ENCODE measurements around the gene ST8SIA5. TPM values are rescaled to one million over a fixed set of nuclear protein-coding genes. Genes with fewer than 3 reads are reported as not detected.

ST8SIA5 gene
- total RNA-seq, 1 donor from 2014 or later: not detected

DNA sequence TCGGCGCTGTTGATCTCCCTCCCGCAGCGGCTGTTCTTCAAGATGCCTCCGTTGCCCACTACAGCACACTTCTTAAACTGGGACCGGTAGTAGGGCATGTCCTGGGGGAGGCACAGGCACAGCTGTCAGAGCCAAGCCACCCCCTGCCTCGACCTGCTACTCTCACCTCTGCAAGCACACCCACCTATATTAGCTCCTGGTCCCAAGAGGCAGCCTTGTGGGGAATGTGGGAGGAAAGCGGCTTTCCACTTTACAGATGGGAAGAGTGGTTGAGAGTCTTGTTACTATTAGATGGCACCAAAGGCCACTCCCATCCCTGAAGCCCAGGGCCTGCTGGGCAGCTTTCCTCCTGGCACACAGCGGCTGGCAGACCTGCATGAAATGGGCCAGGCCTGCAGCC is 70.7 kb downstream of the ST8SIA5 start:
- intact Hi-C loops (cut with micrococcal nuclease): no loop called here
- no peak for DNase-seq
- Mint-ChIP-seq H3K36me3 (ENCODE audit: low read depth) (no peaks in the 10 kb centered on the region), H3K27me3 (no peaks in the 10 kb centered on the region), H3K27ac (no peak overlapping the region), H3K4me3 (no peak overlapping the region), H3K4me1 (no peaks in the 10 kb centered on the region), H3K9me3 (no peaks in the 10 kb centered on the region)

DNA sequence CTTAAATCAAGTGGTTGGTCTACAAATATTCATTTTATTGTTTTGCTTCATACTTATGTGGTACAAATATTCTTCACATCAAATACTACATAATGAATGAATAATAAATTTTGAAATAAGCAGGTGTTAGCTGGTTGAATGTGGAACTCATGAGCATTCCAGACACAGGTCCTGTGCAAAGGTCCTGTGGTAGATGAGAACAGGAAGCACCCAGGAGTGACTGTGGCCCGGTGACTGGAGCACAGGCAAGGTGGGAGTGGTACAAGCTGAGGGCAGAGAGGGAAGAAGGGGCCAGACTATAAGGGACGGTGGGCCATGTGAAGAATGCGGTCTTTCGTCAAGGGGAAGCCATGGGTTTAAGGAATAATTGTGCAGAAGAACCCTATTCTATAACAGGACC is 73.6 kb downstream of the ST8SIA5 start:
- intact Hi-C loops (cut with micrococcal nuclease): no loop called here
- Mint-ChIP-seq H3K4me1 (no peaks in the 10 kb centered on the region), H3K27me3 (no peaks in the 10 kb centered on the region), H3K9me3 (no peaks in the 10 kb centered on the region), H3K36me3 (ENCODE audit: low read depth) (no peaks in the 10 kb centered on the region), H3K27ac (no peak overlapping the region), H3K4me3 (no peak overlapping the region)
- no peak for DNase-seq

DNA sequence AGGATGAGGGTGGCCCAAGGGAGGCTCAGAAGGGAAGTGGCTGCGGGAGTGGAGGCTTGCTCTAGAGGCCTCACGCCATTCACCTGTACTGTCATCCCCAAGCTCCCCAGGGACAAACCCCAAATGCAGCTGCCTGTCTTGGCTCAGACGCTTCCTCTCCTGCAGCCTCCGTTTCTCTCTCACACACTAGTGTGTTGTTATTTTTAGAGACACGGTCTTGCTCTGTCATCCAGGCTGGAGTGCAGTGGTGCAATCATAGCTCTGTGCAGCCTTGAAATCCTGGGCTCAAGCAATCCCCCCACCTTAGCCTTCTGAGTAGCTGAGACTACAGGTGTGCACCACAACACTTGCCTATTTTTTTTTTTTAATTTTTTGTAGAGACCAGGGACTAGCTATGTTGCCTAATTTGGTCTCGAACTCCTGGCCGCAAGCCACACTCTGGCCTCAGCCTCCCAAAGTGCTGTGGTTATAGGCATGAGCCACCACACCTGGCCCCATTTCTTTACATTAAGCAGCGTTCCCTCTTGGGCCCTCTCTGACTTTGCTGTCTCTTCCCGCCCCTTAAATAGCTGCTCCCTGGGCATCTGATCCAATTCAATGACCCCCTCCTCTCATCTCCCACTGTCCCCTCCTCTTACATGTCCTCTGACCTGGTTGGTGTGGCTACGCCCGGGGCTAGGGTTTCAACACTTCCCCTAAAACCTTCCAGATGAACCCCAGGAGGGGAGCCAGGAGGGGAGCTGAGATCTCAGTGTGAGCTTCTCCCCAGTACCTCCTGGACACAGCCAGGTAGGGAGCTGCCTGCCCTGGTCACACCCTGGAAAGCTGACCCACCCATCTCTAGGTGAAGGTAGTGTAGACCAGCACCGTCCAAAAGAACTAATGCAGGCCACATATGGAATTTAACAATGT is 75.8 kb downstream of the ST8SIA5 start:
- H3K27ac Mint-ChIP-seq: no peak overlapping the region
- no peaks in the 10 kb centered on the region for H3K4me1 Mint-ChIP-seq
- H3K36me3 Mint-ChIP-seq (ENCODE audit: low read depth): no peaks in the 10 kb centered on the region
- intact Hi-C loops (cut with micrococcal nuclease): no loop called here
- DNase-seq: no peak
- H3K27me3 Mint-ChIP-seq: peaks cover 2% of the 10 kb centered on the region
- H3K4me3 Mint-ChIP-seq: no peak overlapping the region
- no peaks in the 10 kb centered on the region for H3K9me3 Mint-ChIP-seq

DNA sequence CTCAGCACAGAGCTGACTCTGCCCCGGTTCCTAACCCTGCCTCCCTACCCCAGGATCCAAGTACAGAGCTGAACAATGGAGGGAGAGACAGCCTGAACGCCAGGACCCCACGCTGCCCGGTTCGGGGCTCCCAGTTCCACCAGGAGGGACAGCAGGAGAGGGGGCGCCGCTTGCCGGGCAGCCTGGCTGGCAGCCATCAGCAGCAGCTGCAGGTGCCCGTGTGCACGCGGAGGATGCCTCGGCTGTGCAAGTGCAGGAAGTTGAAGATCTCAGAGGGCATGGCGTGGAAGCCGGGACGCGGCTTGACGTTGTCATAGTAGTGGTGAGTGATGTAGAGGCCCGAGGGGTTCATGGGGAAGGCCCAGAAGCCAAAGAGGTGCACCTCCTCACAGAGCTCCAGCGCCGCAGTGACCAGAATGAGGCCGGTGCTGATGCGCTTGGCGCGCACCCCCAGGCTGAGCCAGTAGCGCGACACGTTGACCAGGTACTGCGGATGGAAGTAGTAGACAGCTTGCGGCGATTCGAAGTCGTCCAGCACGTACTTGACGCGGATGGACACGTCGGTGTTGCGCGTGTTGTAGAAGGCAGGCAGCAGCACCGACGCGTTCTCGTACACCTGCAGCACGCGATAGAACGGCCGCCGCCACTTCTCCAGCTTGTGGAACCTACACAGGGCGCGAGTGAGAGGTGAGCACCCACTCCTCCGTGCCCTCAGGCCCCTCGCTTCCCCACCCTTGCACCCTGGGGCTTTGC is 76.8 kb downstream of the ST8SIA5 start:
- Mint-ChIP-seq H3K4me3 (no peak overlapping the region), H3K4me1 (no peaks in the 10 kb centered on the region), H3K27me3 (peaks cover 6% of the 10 kb centered on the region), H3K27ac (no peak overlapping the region), H3K9me3 (no peaks in the 10 kb centered on the region), H3K36me3 (ENCODE audit: low read depth) (no peaks in the 10 kb centered on the region)
- intact Hi-C loops (cut with micrococcal nuclease): no loop called here
- DNase-seq: no peak

DNA sequence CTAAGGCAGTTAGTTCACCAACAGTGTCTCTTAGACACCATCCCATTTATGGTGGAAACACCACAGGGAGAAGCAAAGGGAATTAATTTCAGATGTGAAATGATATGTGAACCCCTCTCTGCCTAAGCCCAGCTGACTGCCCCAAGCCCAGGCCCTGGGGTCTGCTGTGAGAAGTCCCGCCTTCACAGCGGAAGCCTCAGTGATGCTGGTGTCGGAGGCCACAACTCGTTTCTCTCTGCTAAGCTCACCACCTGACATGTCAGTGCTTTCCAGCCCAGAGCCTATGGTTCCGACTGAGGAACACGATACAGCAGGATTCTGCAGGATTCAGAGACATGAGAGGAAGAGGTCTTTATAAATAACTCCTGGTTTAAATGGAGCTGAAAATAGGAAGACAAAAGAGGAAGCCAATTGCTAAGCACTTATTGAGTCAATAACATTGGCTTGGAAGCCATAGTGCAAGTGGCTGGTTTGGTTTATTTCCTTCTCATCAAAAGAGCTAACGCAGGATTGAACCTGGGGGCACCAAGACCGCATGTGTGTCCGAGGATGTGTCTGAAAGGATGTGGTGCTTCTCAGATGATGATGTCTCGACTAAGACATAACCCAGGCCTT is 78.0 kb downstream of the ST8SIA5 start:
- H3K4me1 Mint-ChIP-seq: no peaks in the 10 kb centered on the region
- no peaks in the 10 kb centered on the region for H3K36me3 Mint-ChIP-seq (ENCODE audit: low read depth)
- intact Hi-C loops (cut with micrococcal nuclease): no loop called here
- H3K27me3 Mint-ChIP-seq: peaks cover 14% of the 10 kb centered on the region
- DNase-seq: no peak
- H3K27ac Mint-ChIP-seq: no peak overlapping the region
- no peaks in the 10 kb centered on the region for H3K9me3 Mint-ChIP-seq
- no peak overlapping the region for H3K4me3 Mint-ChIP-seq

DNA sequence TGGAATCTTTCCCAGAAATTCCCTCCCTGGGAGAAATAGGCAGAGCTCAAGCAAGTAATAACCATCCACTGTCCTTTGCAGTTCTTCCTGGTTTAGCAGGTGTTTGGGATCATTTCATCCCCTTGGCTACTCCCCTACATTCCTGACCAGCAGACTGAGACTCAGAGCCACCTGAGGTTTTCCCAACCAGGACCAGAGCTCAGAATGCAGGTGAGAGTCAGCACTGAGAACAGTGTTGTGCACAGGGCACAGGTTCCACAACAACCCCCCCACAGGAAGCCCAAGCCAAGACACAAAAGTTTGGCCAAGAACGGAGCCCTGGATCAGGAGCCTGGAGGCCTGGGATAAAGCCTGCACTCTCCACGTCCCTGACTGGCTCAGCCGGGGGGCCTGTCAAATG is 78.8 kb downstream of the ST8SIA5 start:
- H3K4me1 Mint-ChIP-seq: no peaks in the 10 kb centered on the region
- no peak for DNase-seq
- no peak overlapping the region for H3K4me3 Mint-ChIP-seq
- H3K27me3 Mint-ChIP-seq: peaks cover 15% of the 10 kb centered on the region
- no peaks in the 10 kb centered on the region for H3K9me3 Mint-ChIP-seq
- H3K27ac Mint-ChIP-seq: no peak overlapping the region
- intact Hi-C loops (cut with micrococcal nuclease): no loop called here
- no peaks in the 10 kb centered on the region for H3K36me3 Mint-ChIP-seq (ENCODE audit: low read depth)

DNA sequence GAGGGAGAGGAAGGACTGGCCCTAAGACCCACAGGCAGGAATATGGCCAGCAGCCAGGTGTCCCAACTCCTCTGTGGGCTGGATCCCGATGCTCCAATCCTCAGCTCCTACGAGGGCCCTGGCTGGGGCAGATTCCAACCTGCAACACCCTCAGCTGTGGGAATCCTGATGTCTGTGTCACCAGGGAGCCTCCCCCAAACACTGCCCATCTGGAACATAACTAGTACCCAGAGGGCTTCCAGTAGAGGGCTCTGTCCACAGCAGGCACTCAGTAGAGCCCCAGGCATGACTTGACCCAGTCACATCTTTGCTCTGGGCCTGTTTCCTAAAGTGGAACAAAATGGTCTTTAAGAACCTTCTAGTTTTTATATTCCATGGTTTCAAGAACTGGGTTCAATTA is 79.2 kb downstream of the ST8SIA5 start:
- H3K27ac Mint-ChIP-seq: no peak overlapping the region
- intact Hi-C loops (cut with micrococcal nuclease): no loop called here
- DNase-seq: no peak
- H3K27me3 Mint-ChIP-seq: peaks cover 15% of the 10 kb centered on the region
- H3K9me3 Mint-ChIP-seq: no peaks in the 10 kb centered on the region
- H3K36me3 Mint-ChIP-seq (ENCODE audit: low read depth): no peaks in the 10 kb centered on the region
- H3K4me3 Mint-ChIP-seq: no peak overlapping the region
- no peaks in the 10 kb centered on the region for H3K4me1 Mint-ChIP-seq

DNA sequence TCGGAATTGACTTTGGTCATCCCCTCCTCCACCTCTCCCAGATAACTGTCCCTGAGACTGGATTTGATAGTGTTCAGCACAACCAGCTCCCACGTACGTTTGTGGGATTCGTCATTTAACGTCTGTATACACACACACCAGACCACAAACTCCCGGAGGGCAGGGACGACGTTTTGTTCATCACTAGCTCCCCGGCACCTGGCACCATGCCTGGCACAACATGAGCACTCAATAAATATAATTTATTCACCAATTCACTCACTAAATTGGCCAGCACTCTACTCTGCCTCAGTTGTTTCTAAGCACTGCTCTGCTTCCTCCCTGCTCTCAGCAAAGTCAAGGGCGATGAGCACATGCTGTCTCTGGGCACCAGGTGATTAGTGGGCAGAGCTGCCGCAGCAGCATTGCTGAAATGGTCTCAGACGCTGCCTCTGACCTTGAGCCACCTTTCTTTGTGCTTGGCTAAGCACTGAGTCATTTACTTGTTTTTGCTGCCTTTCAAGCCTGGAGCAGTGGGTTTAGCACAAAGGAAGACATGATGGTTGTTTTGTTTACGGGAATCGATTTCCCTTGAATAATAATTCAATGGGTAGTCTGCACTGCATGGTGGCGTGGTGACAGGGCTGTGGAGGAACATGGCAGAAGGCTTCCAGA is 80.5 kb downstream of the ST8SIA5 start:
- Mint-ChIP-seq H3K4me3 (no peak overlapping the region), H3K9me3 (no peaks in the 10 kb centered on the region), H3K27ac (no peak overlapping the region), H3K4me1 (peaks cover 4% of the 10 kb centered on the region), H3K27me3 (peaks cover 16% of the 10 kb centered on the region), H3K36me3 (ENCODE audit: low read depth) (no peaks in the 10 kb centered on the region)
- no peak for DNase-seq
- intact Hi-C loops (cut with micrococcal nuclease): no loop called here

DNA sequence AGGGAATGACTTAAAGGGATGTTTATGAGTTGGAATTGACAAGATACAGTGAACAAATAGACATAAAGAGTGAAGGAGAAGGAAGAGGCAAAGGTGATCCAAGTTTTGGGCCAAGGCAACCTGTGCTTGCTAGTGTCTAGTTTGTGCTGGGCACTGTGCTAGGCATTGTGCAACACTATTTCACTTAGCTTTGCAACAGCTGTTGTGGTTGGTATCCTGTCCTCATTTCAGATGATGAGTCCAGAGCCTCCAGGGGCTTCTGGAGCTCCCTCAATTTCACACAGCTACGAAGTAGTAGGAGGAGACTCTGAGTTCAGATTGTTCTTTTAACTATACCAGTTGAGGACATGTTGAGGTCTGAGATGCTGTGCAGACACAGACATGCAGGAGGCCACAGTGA is 81.7 kb downstream of the ST8SIA5 start:
- Mint-ChIP-seq H3K27ac (no peak overlapping the region), H3K4me1 (peaks cover 4% of the 10 kb centered on the region), H3K9me3 (no peaks in the 10 kb centered on the region), H3K27me3 (peaks cover 16% of the 10 kb centered on the region), H3K4me3 (no peak overlapping the region), H3K36me3 (ENCODE audit: low read depth) (no peaks in the 10 kb centered on the region)
- no peak for DNase-seq
- intact Hi-C loops (cut with micrococcal nuclease): no loop called here

DNA sequence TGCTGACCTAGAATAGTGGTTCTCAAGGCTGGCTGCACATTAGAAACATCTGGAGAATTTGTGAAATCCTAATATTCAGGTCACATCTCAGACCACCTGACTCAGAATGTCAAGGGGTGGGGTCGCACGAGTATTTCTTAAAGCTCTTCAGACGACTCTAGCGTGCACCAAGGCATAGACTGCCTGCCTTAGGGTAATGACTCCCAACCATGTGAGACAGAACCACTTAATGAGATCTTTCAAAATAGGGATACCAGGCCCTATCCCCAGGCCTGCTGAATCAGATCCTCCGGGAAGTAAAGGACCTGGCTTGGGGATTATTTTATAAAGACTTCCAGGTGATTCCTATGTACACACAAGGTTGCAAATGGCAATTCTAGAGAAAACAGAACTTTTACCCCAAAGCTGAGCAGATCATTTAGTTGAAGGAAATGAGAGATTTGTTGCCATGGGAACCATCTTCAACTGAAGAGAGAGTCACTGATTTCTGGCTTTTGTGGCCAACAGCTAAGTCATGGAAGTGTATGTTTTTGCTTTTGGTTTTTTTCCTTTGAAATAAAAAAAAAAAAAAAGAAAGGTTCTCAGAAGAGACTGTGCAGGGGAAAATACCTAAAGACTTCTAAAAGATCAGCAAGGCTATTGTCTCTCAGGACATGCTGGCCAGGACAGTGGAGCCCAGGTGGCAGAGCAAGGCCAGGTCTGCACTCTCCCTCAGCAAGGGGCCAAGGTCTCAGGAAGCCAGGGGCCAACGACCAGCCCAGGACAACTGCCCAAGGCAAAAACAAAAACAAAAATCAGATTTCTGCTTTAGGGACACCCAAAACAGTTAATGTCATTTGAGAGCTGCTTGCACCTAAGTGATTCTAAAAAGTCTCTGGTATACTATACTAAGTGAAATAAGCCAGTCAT is 84.5 kb downstream of the ST8SIA5 start:
- H3K27me3 Mint-ChIP-seq: peaks cover 22% of the 10 kb centered on the region
- H3K4me1 Mint-ChIP-seq: peaks cover 4% of the 10 kb centered on the region
- no peak overlapping the region for H3K4me3 Mint-ChIP-seq
- DNase-seq: peak; percentile 65
- intact Hi-C loops (cut with micrococcal nuclease): no loop called here
- no peaks in the 10 kb centered on the region for H3K36me3 Mint-ChIP-seq (ENCODE audit: low read depth)
- no peaks in the 10 kb centered on the region for H3K9me3 Mint-ChIP-seq
- H3K27ac Mint-ChIP-seq: no peak overlapping the region

DNA sequence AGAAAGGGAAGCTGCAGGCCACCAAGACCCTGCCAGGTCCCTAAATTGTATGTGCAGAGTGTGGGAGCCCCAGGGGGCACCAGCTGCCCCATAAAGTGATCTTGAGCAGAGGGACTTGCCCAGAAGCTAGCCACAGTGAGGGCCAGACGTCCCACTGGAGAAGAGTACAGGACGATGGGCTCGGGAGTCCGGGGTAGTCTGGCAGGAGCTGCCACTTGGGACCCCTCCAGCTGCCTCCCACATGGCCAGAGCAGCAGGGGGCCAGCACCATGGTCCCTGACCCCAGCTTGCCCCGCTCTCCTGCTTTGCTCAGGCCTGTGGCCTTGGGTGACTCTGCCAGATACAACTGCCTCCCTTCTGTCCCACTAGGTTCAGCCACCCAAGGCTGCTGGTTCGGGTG is 88.2 kb downstream of the ST8SIA5 start:
- no peak for DNase-seq
- H3K36me3 Mint-ChIP-seq (ENCODE audit: low read depth): no peaks in the 10 kb centered on the region
- H3K9me3 Mint-ChIP-seq: no peaks in the 10 kb centered on the region
- H3K27ac Mint-ChIP-seq: no peak overlapping the region
- no peak overlapping the region for H3K4me3 Mint-ChIP-seq
- H3K4me1 Mint-ChIP-seq: peaks cover 4% of the 10 kb centered on the region
- peaks cover 11% of the 10 kb centered on the region for H3K27me3 Mint-ChIP-seq
- intact Hi-C loops (cut with micrococcal nuclease): no loop called here

DNA sequence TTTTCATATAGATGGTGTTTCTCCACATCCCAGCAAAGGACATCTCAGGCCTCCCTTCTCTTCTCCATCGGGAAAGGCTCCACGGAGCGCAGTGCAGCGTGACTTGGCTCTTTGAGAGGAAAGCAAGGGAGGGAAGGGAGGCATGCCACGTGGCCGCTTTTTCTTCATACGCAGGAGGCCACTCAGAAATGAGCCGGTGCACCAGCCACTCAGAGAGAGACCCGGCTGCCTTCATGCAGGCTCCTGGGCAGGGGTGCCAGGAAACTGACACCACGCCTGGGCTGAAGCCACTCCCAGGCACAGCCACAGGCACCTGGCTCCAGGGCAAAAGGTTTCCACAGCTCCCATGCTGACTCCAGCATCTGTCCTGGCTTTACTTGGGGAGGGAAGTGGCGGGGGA is 88.7 kb downstream of the ST8SIA5 start:
- peaks cover 4% of the 10 kb centered on the region for H3K4me1 Mint-ChIP-seq
- no peak overlapping the region for H3K27ac Mint-ChIP-seq
- peaks cover 13% of the 10 kb centered on the region for H3K27me3 Mint-ChIP-seq

DNA sequence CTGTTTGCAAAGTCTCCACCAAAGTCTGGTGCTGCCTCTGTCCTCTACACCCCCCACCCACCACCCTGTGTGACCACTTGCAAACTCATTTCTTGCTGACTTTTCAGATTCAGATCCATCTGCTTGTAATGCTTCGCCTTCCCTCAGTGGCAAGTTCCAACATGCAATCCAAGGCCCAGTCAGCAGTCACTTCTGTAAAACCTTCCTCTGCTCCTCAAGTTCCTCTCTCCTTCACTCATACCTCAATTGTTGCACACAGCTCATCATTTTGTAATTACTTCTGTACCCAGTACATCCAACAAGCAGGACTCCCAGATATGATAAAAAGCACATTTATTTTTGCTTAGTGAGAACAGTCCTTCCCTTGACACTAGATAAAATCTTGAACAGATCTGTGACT is 93.3 kb downstream of the ST8SIA5 start:
- no peak for DNase-seq
- no peak overlapping the region for H3K4me3 Mint-ChIP-seq
- no peaks in the 10 kb centered on the region for H3K36me3 Mint-ChIP-seq (ENCODE audit: low read depth)
- H3K9me3 Mint-ChIP-seq: no peaks in the 10 kb centered on the region
- no peak overlapping the region for H3K27ac Mint-ChIP-seq
- intact Hi-C loops (cut with micrococcal nuclease): no loop called here
- no peaks in the 10 kb centered on the region for H3K4me1 Mint-ChIP-seq
- H3K27me3 Mint-ChIP-seq: peaks cover 14% of the 10 kb centered on the region

More for the DNA sequence above, 88.7 kb downstream of the ST8SIA5 start:
- no peaks in the 10 kb centered on the region for H3K36me3 Mint-ChIP-seq (ENCODE audit: low read depth)
- intact Hi-C loops (cut with micrococcal nuclease): no loop called here
- no peaks in the 10 kb centered on the region for H3K9me3 Mint-ChIP-seq
- DNase-seq: no peak
- no peak overlapping the region for H3K4me3 Mint-ChIP-seq
